GM12878 (cell line): ENCODE measurements around the gene SLC4A3.

ENCODE experiments used
- ATF7 ChIP-seq: fragments of 450-650 bp; IDR thresholded peaks from 2 replicates; pipeline ENCODE4 v1.6.1; 2016; ENCODE audit warnings: low read depth, mild to moderate bottlenecking
- CBX3 ChIP-seq: fragments of 200-600 bp; sonication (generic); IDR thresholded peaks from 2 replicates; pipeline ENCODE4 v1.6.1; 2016; ENCODE audit warnings: low read depth, borderline replicate concordance
- ELK1 ChIP-seq: IDR thresholded peaks from 2 replicates; pipeline ENCODE4 v1.6.1; 2012; ENCODE audit warnings: low read depth, low read length, improper control_type of control experiment
- EP300 ChIP-seq, 2 experiments: fragments of 150-350 bp in 1 of 2; IDR thresholded peaks; 2 replicates each; pipeline ENCODE4 v1.6.1; 2011 to 2012; ENCODE audit warnings: low read depth in 2 of 2, low read length in 2 of 2, borderline replicate concordance in 1 of 2, improper control_type of control experiment in 1 of 2, inconsistent platforms in 1 of 2; ENCODE audit not compliant: control insufficient read depth in 1 of 2
- HDAC2 ChIP-seq: fragments of 200-600 bp; sonication (generic); IDR thresholded peaks from 2 replicates; pipeline ENCODE4 v1.6.1; 2017
- MXI1 ChIP-seq: fragments of 150-350 bp; IDR thresholded peaks from 2 replicates; pipeline ENCODE4 v1.6.1; 2011; ENCODE audit warnings: low read depth, mild to moderate bottlenecking, inconsistent platforms, low read length, improper control_type of control experiment
- POLR2A ChIP-seq: IDR thresholded peaks from 2 replicates; pipeline ENCODE4 v1.6.1; 2011; ENCODE audit warnings: low read depth, mild to moderate bottlenecking, low read length
- SMAD1 ChIP-seq: fragments of 450-650 bp; IDR thresholded peaks from 2 replicates; pipeline ENCODE4 v1.6.1; 2018; ENCODE audit warnings: mild to moderate bottlenecking, low read depth; ENCODE audit not compliant: partially characterized antibody
- YY1 ChIP-seq: IDR thresholded peaks from 2 replicates; pipeline ENCODE4 v1.6.1; 2011; ENCODE audit warnings: low read depth, mild to moderate bottlenecking, low read length
- ZNF207 ChIP-seq: fragments of 450-650 bp; IDR thresholded peaks from 2 replicates; pipeline ENCODE4 v1.6.1; 2014; ENCODE audit warnings: antibody characterized with exemption, mild to moderate bottlenecking, borderline replicate concordance
- TF ChIP-seq, protein P1 (sequence below), 3 experiments: IDR thresholded peaks in 2 of 3; conservative IDR thresholded peaks in 1 of 3; 2 replicates each; pipeline ENCODE4 v1.5.1; 2011; ENCODE audit warnings: low read depth in 3 of 3, low read length in 3 of 3, mild to moderate bottlenecking in 3 of 3, control low read depth in 2 of 3, moderate library complexity in 2 of 3, inconsistent platforms in 1 of 3, mixed read lengths in 1 of 3; ENCODE audit not compliant: control insufficient read depth in 2 of 3, insufficient read depth in 1 of 3; ENCODE audit errors: extremely low read depth in 1 of 3

DNA sequence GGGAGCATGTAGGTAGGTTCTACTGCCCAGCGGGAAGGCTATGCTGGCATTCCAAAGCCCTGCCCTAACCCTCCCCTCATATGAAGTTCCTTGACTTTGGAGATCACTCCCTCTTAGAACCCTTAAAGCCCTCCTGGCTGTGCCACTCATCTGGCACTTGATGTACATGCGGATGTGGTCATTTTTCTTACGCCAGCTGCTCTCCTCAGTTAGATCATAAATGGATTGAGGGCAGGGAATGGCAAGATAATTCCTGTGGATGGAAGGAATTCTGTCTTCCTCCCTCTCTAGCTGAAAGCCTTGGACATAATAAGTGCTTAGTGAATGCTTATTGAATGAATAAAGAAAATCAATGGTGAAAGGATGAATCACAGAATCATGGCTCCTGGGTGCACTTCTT is 51.6 kb downstream of the SLC4A3 start:
- TF ChIP-seq, protein P1, sequence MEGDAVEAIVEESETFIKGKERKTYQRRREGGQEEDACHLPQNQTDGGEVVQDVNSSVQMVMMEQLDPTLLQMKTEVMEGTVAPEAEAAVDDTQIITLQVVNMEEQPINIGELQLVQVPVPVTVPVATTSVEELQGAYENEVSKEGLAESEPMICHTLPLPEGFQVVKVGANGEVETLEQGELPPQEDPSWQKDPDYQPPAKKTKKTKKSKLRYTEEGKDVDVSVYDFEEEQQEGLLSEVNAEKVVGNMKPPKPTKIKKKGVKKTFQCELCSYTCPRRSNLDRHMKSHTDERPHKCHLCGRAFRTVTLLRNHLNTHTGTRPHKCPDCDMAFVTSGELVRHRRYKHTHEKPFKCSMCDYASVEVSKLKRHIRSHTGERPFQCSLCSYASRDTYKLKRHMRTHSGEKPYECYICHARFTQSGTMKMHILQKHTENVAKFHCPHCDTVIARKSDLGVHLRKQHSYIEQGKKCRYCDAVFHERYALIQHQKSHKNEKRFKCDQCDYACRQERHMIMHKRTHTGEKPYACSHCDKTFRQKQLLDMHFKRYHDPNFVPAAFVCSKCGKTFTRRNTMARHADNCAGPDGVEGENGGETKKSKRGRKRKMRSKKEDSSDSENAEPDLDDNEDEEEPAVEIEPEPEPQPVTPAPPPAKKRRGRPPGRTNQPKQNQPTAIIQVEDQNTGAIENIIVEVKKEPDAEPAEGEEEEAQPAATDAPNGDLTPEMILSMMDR (IDR thresholded peaks at IDR 0.05 in 2 of 3, conservative IDR thresholded peaks at IDR 0.05 in 1 of 3; ENCODE audit: control insufficient read depth in 2 of 3, extremely low read depth in 1 of 3, insufficient read depth in 1 of 3, low read depth in 3 of 3, low read length in 3 of 3): no peak
- no peak for TF ChIP-seq ZNF207
- no peak for TF ChIP-seq EP300 (IDR thresholded peaks at IDR 0.05; ENCODE audit: borderline replicate concordance in 1 of 2, control insufficient read depth in 1 of 2, low read depth in 2 of 2, low read length in 2 of 2)
- no peak for TF ChIP-seq MXI1
- no peak for TF ChIP-seq ELK1
- TF ChIP-seq YY1: no peak
- no peak for TF ChIP-seq ATF7
- TF ChIP-seq SMAD1: no peak
- TF ChIP-seq POLR2A: no peak
- TF ChIP-seq CBX3: no peak
- TF ChIP-seq HDAC2: no peak
